Fibroblast of lung (primary cell): ENCODE measurements around the gene FUT8.

Experiments
- CTCF ChIP-seq, 2 donors: IDR thresholded peaks in 1 of 2; conservative IDR thresholded peaks in 1 of 2; 1 replicate in 1 of 2; 2 replicates in 1 of 2; pipeline ENCODE4 v1.5.1; 2011 to 2012; ENCODE audit warnings: low read length in 2 of 2, control low read depth in 1 of 2, inconsistent platforms in 1 of 2, low read depth in 1 of 2, mild to moderate bottlenecking in 1 of 2
- EZH2 ChIP-seq: IDR thresholded peaks from 2 replicates; pipeline ENCODE4 v1.5.1; 2012; ENCODE audit warnings: low read length, control low read depth, mild to moderate bottlenecking; ENCODE audit errors: missing control alignments

GRCh38 chr14:65414961-65415589, 2.5 kb downstream of the FUT8 start:
- TF ChIP-seq EZH2 (no peak), CTCF (conservative IDR thresholded peaks at IDR 0.05 in 1 of 2, IDR thresholded peaks at IDR 0.05 in 1 of 2; ENCODE audit: low read depth in 1 of 2, low read length in 2 of 2) (peak; percentile 32 to 58)
